Measurements from ENCODE around the gene GBF1. TPM values are rescaled to one million over a fixed set of nuclear protein-coding genes. Genes with fewer than 3 reads are reported as not detected.
A peak's percentile ranks its signal among the peaks of the same experiment; 100 is the strongest.

GBF1 gene
- total RNA-seq, 2 donors from 2014 or later: 28.5 to 38.9 TPM

GRCh38 chr10:102419269-102420180 lies 174.2 kb downstream of the GBF1 start:
- Mint-ChIP-seq H3K9me3 (no peaks in the 10 kb centered on the region), H3K27me3 (peaks cover 19% of the 10 kb centered on the region), H3K4me3 (peak overlapping the region; percentile 99), H3K36me3 (ENCODE audit: low read depth) (peaks cover 16% of the 10 kb centered on the region), H3K27ac (peak overlapping the region; percentile 95), H3K4me1 (peaks cover 5% of the 10 kb centered on the region)
- no peak for ATAC-seq (replicated peaks)

GRCh38 chr10:102420181-102420713 lies 174.9 kb downstream of the GBF1 start:
- Mint-ChIP-seq H3K4me1 (peaks cover 5% of the 10 kb centered on the region), H3K27me3 (peaks cover 19% of the 10 kb centered on the region), H3K36me3 (ENCODE audit: low read depth) (peaks cover 16% of the 10 kb centered on the region), H3K9me3 (no peaks in the 10 kb centered on the region), H3K4me3 (peak overlapping the region; percentile 99), H3K27ac (peak overlapping the region; percentile 95)
- ATAC-seq (replicated peaks): no peak

GRCh38 chr10:102420714-102421506 lies 175.6 kb downstream of the GBF1 start, which contains the start of gene FBXL15:
Gene FBXL15, plus strand, starts transcription at chr10:102420836. Its CDS starts 294 bp downstream, at chr10:102421130.
- no peaks in the 10 kb centered on the region for H3K9me3 Mint-ChIP-seq
- H3K4me1 Mint-ChIP-seq: peaks cover 5% of the 10 kb centered on the region
- H3K4me3 Mint-ChIP-seq: peak within 1 kb of the TSS; percentile 99
- peaks cover 16% of the 10 kb centered on the region for H3K36me3 Mint-ChIP-seq (ENCODE audit: low read depth)
- peak within 1 kb of the TSS; percentile 95 for H3K27ac Mint-ChIP-seq
- peak; percentile 80 for ATAC-seq (replicated peaks)
- peaks cover 14% of the 10 kb centered on the region for H3K27me3 Mint-ChIP-seq

GRCh38 chr10:102421507-102421756 lies 176.1 kb downstream of the GBF1 start:
- ATAC-seq (replicated peaks): peak; percentile 1
- H3K9me3 Mint-ChIP-seq: no peaks in the 10 kb centered on the region
- H3K4me1 Mint-ChIP-seq: peaks cover 6% of the 10 kb centered on the region
- peaks cover 11% of the 10 kb centered on the region for H3K27me3 Mint-ChIP-seq
- peak overlapping the region; percentile 99 for H3K4me3 Mint-ChIP-seq
- no peak overlapping the region for H3K27ac Mint-ChIP-seq
- peaks cover 16% of the 10 kb centered on the region for H3K36me3 Mint-ChIP-seq (ENCODE audit: low read depth)

GRCh38 chr10:102421757-102422512 lies 176.6 kb downstream of the GBF1 start:
- peak overlapping the region; percentile 99 for H3K4me3 Mint-ChIP-seq
- H3K9me3 Mint-ChIP-seq: no peaks in the 10 kb centered on the region
- peak overlapping the region; percentile 46 for H3K27ac Mint-ChIP-seq
- peaks cover 10% of the 10 kb centered on the region for H3K27me3 Mint-ChIP-seq
- ATAC-seq (replicated peaks): peak; percentile 15
- H3K36me3 Mint-ChIP-seq (ENCODE audit: low read depth): peaks cover 16% of the 10 kb centered on the region
- peaks cover 11% of the 10 kb centered on the region for H3K4me1 Mint-ChIP-seq

- Mint-ChIP-seq H3K4me1 (peaks cover 18% of the 10 kb centered on the region), H3K36me3 (ENCODE audit: low read depth) (peaks cover 16% of the 10 kb centered on the region), H3K27me3 (peaks cover 5% of the 10 kb centered on the region), H3K27ac (peak overlapping the region; percentile 46), H3K9me3 (no peaks in the 10 kb centered on the region), H3K4me3 (peak overlapping the region; percentile 99)
- peak; percentile 36 for ATAC-seq (replicated peaks)
Observed at GRCh38 chr10:102422545-102423129, 177.3 kb downstream of the GBF1 start.

- no peak for ATAC-seq (replicated peaks)
- Mint-ChIP-seq H3K4me1 (peaks cover 20% of the 10 kb centered on the region), H3K36me3 (ENCODE audit: low read depth) (peaks cover 16% of the 10 kb centered on the region), H3K4me3 (peak overlapping the region; percentile 99), H3K27me3 (no peaks in the 10 kb centered on the region), H3K27ac (peak overlapping the region; percentile 41), H3K9me3 (no peaks in the 10 kb centered on the region)
Observed at GRCh38 chr10:102423372-102423968, 178.1 kb downstream of the GBF1 start.

- no peak overlapping the region for H3K4me3 Mint-ChIP-seq
- no peaks in the 10 kb centered on the region for H3K9me3 Mint-ChIP-seq
- ATAC-seq (replicated peaks): no peak
- H3K27ac Mint-ChIP-seq: no peak overlapping the region
- peaks cover 18% of the 10 kb centered on the region for H3K4me1 Mint-ChIP-seq
- H3K27me3 Mint-ChIP-seq: no peaks in the 10 kb centered on the region
- peaks cover 16% of the 10 kb centered on the region for H3K36me3 Mint-ChIP-seq (ENCODE audit: low read depth)
Observed at GRCh38 chr10:102424145-102424544, 178.8 kb downstream of the GBF1 start.

GRCh38 chr10:102424916-102425315 lies 179.6 kb downstream of the GBF1 start:
- ATAC-seq (replicated peaks): no peak
- no peak overlapping the region for H3K4me3 Mint-ChIP-seq

GRCh38 chr10:102425444-102425843 lies 180.1 kb downstream of the GBF1 start:
- Mint-ChIP-seq H3K36me3 (ENCODE audit: low read depth) (peaks cover 16% of the 10 kb centered on the region), H3K9me3 (no peaks in the 10 kb centered on the region), H3K27me3 (no peaks in the 10 kb centered on the region), H3K4me3 (no peak overlapping the region), H3K27ac (peak overlapping the region; percentile 39), H3K4me1 (peaks cover 15% of the 10 kb centered on the region)
- no peak for ATAC-seq (replicated peaks)

More at GRCh38 chr10:102424916-102425315, 179.6 kb downstream of the GBF1 start:
- Mint-ChIP-seq H3K4me1 (peaks cover 15% of the 10 kb centered on the region), H3K27me3 (no peaks in the 10 kb centered on the region), H3K9me3 (no peaks in the 10 kb centered on the region), H3K36me3 (ENCODE audit: low read depth) (peaks cover 16% of the 10 kb centered on the region), H3K27ac (no peak overlapping the region)

- Mint-ChIP-seq H3K27ac (peak overlapping the region; percentile 35), H3K36me3 (ENCODE audit: low read depth) (peaks cover 9% of the 10 kb centered on the region), H3K9me3 (no peaks in the 10 kb centered on the region), H3K27me3 (no peaks in the 10 kb centered on the region), H3K4me1 (peaks cover 20% of the 10 kb centered on the region), H3K4me3 (peak overlapping the region; percentile 10)
- peak; percentile 20 for ATAC-seq (replicated peaks)
Observed at GRCh38 chr10:102426803-102427287, 181.5 kb downstream of the GBF1 start.

GRCh38 chr10:102429468-102429867 lies 184.1 kb downstream of the GBF1 start:
- Mint-ChIP-seq H3K4me1 (peaks cover 22% of the 10 kb centered on the region), H3K9me3 (no peaks in the 10 kb centered on the region), H3K4me3 (no peak overlapping the region), H3K27me3 (no peaks in the 10 kb centered on the region), H3K27ac (no peak overlapping the region), H3K36me3 (ENCODE audit: low read depth) (no peaks in the 10 kb centered on the region)
- ATAC-seq (replicated peaks): no peak

GRCh38 chr10:102431452-102432124 lies 186.3 kb downstream of the GBF1 start:
- H3K4me1 Mint-ChIP-seq: peaks cover 33% of the 10 kb centered on the region
- no peaks in the 10 kb centered on the region for H3K27me3 Mint-ChIP-seq
- peak overlapping the region; percentile 93 for H3K4me3 Mint-ChIP-seq
- H3K9me3 Mint-ChIP-seq: no peaks in the 10 kb centered on the region
- no peaks in the 10 kb centered on the region for H3K36me3 Mint-ChIP-seq (ENCODE audit: low read depth)
- no peak for ATAC-seq (replicated peaks)
- peak overlapping the region; percentile 93 for H3K27ac Mint-ChIP-seq

Measured in activated T-helper 17 cell treated with anti-CD3 and anti-CD28 coated beads, Interleukin-2, amount 50 U/mL, for 72 hours (primary cell).